GM06990 (cell line): Measurements from ENCODE around the gene LOC101059915.
"Not testable (repeated sequence)": the region's sequence is repeated elsewhere in the genome, so short reads cannot be mapped to it uniquely, and the experiment has no call there.

Experiments used
- DNase-seq: peaks from one replicate; pipeline ENCODE4 v3.0.0-alpha.2; 2011; ENCODE audit not compliant: insufficient read length; ENCODE audit errors: extremely low read depth
- H3K27me3 ChIP-seq: replicated peaks from 2 replicates; pipeline ENCODE4 v1.6.0; 2011; ENCODE audit warnings: low read length; ENCODE audit not compliant: control insufficient read depth, insufficient read depth
- H3K36me3 ChIP-seq: 2 replicates; pipeline ENCODE4 v1.5.1; 2011; ENCODE audit warnings: low read length; ENCODE audit not compliant: control insufficient read depth, insufficient read depth
- H3K4me3 ChIP-seq: replicated peaks from 2 replicates; pipeline ENCODE4 v1.5.1; 2011; ENCODE audit warnings: low read depth, mild to moderate bottlenecking, control low read depth, low read length

The LOC101059915 gene

DNA sequence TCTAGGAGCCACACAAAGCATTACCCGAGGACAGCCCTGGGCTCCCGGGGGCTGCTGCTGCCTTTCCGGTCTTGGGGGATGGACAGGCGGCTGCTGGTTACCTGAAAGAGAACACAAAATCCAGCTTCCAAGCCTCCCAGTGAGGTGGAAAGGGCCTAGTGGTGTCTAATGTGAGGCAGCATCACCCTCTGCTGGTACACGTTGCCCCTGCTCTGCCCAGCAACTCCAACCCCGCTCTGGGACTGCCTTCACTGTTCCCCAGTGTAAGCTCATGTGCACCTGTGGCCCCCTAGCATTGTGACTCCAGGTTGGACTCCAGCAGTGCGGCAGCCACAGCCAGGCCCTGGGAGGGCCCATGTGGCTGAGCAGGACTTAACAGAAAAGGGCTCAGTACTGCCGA, 48.2 kb downstream of the LOC101059915 start:
- DNase-seq, H3K4me3 ChIP-seq, H3K27me3 ChIP-seq, H3K36me3 ChIP-seq: not testable (repeated sequence)

DNA sequence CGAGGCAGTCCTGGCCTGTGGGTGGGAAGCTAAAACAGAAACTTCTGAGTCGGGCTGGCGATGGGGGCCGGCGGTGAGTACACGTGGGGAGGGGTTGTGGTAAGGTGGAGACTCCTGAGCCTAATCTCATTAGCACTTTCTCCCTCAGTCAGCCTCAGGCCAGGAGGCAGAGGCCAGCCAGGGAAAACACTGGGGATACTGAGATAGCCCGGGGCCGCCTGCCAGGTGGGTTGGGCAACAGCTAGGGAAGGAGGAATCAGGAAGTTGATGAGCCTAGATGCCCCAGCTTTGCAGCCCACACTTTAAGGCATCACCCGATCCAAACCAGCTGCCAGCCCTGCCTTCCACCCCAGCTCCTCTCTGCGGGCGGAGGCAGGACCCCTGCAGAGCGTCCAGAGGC, 49.0 kb downstream of the LOC101059915 start:
- not testable (repeated sequence) for H3K27me3 ChIP-seq, H3K4me3 ChIP-seq, DNase-seq, H3K36me3 ChIP-seq

DNA sequence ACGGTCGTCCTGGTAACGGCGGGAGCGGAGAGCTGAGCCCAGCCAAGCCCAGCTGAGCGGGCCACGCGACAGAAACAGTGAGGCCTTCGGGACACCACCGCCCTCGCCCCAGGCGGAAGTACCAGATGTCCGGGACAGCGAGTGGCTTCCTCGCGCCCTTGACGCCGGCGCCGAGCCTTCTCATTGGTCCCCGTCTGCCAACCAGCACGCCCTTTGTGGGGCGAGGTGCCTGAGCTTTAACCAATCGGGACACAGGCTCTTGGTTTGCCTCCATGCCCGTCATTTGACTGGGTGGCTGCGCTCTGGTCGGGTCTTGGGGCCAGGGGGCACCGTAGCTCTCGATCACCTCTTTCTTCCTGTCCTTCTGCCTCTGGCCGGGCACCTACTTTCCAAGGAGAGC, 50.8 kb downstream of the LOC101059915 start, which contains the start of gene CXorf49:
TSS of gene CXorf49 (minus strand) at position 101 of the 400 bp plus-strand sequence. CDS start 134 bp downstream, outside the sequence.
- not testable (repeated sequence) for H3K4me3 ChIP-seq, H3K27me3 ChIP-seq, H3K36me3 ChIP-seq, DNase-seq

DNA sequence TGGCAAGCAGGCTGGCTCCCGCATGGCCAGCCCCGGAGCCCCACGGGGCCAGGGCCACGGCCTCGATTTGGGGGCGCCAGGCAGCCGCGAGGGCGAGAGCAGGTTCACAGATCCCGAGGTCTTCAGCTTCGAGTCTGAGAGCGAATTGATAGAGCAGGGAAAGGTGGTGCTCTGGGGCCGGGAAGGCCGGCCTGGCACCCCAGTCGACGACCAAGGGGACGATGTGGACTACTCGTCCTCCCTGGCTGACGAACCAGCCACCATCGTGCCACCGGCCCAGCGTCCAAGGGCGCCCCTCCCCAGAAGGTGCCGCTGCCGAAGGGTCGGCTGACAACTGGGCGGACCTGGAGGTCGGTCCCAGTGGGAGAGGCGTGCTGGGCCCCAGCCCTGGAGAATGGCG, 51.8 kb downstream of the LOC101059915 start:
- DNase-seq, H3K36me3 ChIP-seq, H3K4me3 ChIP-seq, H3K27me3 ChIP-seq: not testable (repeated sequence)

DNA sequence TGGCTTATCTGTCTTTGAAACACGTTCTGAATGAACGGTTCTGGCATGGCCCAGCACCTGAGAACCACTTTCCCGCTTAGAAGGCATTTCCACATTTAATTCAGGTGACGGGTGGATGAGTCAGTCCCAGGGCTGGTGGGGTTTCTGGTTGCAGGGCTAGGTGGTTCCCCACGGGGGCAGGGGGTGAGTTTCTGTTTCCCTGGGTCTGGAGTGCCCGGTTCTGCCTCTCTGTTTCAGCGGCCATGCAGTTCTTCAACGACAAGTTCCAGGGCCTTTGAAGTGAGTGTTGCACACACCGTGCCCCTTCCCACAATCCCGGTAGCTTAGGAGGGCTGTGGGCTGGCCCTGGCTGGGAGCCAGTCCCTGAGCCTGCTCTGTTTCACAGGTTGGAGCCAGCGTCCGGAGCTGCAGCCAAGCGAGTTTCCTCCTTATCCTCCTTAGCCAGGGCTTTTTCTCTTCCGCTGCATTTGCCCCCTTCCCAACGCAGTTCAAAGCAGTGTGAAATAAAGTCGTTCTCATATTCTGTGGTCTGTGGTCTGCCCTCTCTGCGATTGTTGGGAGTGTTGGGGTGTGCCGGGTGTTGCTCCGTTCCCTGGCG, 53.0 kb downstream of the LOC101059915 start:
- not testable (repeated sequence) for H3K36me3 ChIP-seq, DNase-seq, H3K4me3 ChIP-seq, H3K27me3 ChIP-seq
